Putamen (tissue), 1 donor: ENCODE results near the gene AIFM3.
"Not testable (repeated sequence)": the region's sequence is repeated elsewhere in the genome, so short reads cannot be mapped to it uniquely, and the experiment has no call there.

Experiments
- DNase-seq: peaks from one replicate; pipeline ENCODE4 v3.0.0-alpha.2; 2016; ENCODE audit warnings: low spot score

The AIFM3 gene

DNA sequence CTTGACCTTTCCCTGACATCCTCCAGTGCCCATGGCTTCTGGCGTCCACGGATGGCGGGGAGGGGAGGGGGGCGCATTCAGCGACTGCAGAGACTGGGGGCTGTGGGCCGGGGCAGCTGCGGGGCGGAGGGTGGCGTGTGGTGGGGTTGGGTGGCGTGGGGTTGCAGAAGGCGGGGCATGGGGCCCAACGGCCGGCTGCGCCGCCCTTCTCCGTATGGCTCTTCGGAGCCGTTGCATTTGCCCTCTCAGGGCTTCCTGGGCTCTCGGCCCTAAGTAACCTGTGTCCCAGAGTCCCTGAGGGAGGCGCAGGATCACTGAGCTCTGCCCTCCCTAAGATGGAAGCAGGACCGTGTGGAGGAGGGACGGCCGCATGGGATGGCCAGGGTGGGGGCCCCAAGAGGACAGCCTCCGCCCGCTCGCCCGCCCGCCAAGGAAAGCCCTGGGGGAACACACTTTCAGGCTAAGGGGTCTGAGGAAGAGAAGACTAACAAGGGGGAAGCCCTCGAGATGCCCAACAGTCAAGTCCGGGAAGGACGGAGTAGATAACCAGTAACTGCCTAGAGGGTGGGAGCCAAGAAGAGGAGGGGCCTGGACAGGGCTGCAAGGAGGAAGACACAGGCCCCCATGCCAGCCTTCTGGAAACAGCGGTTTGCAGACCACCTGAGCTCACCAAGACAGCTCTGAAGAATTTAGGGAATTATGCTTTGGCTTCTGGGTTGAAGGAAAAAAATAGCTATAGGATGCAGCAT lies 9.2 kb upstream of the AIFM3 start:
- DNase-seq: no peak

DNA sequence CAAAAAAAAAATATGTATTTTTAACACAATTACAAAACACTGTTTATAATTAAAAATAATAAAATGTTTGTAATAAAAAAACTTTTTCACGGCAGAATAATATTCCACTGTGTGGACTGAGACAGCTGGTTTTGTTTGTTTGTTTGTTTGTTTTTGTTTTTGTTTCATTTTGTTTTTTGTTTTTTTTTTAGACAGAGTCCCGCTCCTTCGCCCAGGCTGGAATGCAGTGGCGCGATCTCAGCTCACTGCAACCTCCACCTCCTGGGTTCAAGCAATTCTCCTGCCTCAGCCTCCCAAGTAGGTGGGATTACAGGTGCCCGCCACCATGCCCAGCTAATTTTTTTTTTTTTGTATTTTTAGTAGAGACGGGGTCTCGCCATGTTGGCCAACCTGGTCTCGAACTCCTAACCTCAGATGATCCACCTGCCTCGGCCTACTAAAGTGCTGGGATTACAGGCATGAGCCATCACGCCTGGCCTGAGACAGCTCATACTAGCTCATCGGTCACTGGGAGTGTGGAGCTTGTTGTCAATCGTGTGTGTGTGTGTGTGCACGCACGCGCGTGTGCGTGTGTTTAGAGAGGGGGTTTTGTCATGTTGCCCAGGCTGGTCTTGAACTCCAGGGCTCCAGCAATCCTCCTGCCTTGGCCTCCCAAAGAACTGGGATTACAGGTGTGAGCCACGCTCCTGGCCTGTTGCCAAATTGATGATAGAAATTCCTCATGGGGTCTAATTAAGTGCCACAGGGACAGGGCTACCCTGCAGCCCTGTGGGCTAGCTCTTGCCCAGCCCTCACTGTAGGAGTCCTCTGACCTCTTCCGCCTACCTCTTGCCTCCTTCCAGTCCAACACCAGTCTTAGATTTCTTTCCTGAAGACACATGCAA lies 7.2 kb upstream of the AIFM3 start:
- DNase-seq: no peak

DNA sequence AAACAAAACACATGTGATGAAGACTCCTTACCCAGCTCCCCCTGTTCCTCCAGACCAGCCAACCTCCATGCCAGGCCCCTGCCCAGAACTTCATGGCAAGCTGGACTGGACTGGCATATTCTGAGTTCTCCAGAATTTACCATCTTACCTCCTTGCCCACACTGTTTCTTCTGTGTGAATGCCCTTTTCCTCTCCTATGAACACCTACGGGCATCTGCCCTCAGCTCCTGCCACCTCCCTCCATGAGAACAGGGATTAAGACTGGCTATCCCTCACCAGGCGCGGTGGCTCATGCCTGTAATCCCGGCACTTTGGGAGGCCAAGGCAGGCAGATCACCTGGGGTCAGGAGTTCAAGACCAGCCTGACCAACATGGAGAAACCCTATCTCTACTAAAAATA lies 6.4 kb upstream of the AIFM3 start:
- no peak for DNase-seq

DNA sequence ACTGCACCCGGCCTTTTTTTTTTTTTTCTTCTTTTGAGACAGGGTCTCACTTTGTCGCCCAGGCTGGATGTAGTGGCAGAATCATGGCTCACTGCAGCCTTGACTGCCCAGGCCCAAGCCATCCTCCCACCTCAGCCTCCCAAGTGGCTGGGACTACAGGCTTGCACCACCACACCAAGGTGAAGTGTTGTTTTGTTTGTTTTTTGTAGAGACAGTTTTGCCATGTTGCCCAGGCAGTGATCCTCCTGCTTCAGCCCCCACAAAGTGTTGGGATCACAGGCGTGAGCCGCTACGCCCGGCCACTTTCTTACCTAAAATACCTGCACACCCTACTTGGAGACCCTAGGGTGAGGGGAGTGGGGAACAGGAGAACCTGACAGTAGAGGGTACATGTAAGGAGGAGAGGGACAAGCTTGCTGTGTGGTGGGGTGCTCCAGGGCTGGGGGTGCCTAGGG lies 4.5 kb upstream of the AIFM3 start:
- DNase-seq: no peak

DNA sequence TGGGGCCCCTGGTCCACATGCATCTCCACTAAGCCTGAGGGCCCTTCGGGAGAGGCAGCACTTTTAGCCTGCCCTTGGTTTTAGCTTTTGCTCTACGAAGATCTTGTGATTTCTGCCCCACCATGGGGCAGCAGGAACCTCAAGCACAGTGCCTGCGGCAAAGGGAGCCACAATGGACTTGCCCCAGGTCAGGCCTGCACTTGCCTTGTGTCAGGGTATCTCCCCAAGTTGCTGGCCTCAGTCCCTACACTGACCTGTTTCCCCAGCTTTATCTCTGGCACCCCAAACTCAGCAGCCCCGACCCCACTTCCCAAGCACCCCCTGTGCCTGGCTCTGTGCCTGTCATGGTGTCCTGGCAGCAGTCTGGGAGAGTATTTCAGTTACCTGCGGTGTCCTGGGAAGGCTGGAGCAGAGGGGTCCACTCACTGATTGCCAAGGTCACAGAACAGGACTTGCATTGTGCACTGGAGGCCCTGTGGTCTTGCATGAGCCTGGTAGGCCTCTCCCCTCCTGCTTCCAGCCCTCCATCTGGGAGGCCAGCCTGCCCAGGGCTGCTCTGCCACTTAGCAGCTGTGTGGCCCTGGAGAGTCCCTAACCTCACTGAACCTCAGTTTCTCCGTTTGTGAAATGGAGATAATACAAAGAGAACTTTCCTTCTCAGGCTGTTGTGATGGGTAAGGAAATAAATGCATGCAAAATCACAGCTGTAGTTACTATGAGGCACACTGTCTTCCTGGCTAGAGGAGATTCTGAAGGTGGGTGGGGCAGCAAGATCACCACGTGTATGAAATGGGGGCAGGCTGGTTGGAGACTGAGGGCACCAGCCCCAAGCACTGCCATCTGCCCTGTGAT lies 3.6 kb upstream of the AIFM3 start:
- DNase-seq: no peak

DNA sequence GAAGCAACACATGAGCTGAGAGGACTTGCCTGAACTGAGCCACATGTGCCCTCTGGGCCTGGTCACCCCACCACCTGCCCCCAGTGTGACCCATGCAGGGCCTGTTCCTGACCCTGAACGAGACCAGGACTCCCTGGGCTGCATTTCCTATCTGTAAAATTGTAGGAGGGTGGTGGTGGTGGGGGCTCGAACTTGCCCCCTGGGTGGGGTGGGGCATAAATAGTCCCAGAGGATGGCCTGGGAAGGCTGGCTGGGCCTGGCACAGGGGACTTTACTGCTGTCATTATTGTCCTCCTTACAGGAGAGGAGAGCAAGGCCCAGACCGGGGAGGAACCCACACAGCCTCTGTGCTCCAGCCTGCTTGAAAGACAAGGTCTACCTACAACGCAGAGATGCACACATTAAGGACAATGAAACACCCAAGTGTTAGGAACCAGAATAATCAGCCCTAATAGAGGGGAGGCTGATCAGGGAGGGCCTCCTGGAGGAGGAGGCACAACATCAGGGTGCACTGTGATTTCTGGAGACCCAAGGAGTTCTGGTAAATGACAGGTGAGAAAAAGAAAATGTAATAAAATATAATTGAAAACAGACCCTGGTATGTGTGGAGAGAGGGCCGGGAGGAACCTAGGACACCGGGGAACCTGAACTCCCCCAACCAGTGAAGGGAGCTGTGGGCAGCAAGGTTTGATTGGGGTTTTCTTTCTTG lies 2.8 kb upstream of the AIFM3 start:
- DNase-seq: no peak

DNA sequence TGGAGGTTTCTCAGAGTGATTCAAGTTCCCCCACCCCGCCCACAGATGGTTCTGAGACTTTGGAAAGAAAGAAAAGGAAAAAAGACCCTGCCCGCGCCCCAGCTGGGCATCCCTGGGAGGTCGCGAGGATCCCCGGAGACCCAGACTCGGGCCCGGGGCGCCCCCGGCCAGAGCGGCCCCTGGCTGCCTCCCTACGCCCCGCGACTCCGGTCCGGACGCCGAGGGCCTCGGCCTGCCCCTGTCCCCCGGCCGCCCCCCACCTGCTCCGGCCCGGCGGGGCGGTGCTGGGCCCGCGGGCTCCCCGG lies 2.3 kb upstream of the AIFM3 start:
- DNase-seq: no peak

DNA sequence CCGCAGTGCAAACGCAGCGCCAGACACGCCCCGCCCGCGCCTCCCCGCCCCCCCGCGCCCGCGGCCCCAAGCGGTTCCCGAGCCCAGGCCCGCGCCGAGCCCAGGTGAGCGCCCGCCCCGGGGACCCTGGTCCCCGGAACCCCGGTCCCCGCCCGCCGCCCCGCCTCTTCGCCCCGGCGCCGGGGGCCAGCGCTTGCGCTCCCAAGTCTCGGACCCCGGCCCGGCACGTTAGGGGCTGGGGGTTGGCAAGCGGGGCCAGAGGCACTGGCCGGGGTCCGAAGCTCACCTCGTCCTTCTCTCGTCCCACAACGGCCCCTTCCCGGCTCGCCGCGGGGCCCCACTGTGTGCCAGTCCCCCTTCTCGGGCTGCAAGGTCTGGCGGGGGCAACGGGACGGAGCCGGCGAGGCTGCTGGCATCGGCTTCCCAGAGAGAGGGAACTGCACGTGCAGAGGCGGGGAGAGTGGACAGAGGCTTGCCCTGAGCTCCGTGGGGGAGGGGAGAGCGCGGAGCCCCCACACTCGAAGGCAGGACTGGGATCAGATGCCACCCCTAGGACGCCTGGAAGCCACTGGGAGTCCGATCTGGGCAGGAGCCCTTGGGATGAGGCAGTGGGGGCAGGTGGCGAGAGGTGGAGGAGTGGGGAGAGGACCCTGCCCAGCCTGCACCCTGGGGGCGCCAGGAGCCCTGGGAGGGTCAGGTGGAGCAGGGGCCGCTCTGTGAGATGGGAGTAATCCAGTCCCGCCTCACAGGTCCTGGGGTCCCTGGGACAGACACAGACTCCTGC lies 1.8 kb upstream of the AIFM3 start:
- no peak for DNase-seq

DNA sequence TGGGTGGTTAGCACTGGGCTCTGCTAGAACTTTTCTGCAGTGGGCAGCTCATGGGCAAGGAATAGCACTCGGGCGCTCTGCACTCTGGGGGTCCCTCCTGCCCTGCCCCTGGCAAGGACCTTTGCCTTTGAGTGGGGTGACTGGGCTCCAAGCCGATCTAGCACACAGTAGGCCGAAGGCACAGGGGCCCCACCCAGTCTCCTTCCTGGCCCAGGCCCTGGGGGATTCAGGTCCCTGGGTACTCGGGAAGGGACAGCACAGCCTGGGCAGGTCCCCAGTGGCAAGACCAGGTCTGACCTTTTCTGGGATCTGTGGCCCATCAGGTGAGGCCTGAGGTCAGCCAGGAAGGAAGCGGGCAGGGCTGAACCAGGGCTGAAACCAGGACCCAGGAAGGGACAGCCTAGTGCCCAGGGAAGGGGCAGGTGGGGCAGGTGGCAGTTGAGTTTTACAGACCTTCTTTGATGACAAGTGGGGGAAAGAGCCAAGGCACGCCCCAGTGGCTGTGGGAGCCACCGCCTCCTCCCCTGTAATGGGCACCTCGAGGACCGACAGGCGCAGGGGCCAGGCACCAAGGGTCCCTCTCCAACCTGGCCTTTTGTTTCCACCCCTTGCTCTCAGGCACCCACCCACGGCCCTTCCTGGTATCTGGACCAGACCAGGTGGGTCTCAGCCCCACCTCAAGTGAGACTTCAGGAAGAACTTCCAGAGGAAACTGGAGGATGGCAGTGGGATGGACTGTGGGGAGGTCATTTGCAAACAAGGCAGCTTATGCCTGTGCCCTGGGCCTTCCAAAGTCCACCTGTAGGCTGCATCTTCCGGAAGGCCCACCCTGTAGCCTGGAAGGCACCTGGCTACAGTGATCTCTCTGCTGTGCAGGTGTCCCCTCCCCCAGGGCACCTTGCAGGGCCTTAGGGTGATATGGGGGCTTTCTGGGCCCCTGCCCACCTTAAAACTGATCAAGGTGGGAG lies 883 bp upstream of the AIFM3 start:
- DNase-seq: no peak

DNA sequence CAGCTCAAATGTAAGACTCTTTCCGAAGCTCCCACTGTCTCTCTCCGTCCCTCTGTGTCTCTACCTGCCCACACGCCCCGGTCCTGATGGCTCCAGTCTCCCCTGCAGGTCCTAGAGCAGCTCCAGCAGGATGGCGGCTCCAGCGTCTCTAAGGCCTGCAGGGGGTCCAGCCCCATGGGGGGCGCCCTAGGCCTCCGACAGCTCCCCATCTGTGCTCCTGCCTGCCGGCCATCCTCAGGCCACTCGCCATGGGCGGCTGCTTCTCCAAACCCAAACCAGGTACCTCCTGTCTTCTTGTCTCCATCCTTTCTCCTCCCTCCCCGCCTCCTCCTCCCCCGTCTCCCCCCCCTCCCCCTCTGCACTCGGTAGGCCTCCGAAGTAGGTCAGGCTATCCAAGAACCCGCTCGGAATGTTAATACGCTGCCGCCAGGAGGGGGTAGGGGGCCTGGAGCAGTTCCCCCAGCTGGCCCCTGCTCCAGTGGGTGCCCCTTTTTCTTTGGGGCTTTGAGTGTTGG lies 699 bp downstream of the AIFM3 start:
- no peak for DNase-seq

DNA sequence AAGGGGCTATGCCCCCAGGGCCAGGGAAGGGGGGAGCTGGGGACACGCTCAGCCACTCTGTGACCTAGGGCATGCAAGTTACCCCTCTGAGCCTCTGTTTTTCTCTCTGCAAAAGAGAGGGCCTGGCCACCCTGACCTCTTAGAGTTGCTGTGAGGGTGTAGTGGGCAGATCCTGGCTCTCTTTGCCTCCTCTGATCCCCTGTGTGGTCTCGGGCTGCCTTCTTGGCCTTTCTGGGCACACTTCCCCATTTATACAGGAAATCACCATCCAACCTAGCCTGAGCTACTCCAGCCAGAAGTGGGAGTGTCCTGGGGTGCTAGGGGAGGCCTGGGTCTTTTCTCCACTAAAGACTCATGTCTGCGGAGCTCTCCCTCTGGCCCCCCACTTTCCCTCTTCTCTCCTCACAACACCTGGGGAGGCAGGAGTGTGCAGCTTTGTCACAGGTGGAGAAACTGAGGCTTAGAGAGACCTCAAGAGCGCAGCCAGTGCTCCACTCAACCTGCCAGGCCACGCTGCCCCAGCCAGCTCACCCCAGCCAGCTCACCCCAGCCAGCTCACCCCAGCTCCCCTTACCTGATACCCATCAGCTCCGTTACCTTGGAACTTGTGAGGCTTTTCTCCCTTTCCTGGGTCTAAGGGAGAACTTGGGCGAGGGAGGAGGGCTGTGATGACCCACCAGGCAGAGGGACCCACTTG lies 1.4 kb downstream of the AIFM3 start:
- no peak for DNase-seq

DNA sequence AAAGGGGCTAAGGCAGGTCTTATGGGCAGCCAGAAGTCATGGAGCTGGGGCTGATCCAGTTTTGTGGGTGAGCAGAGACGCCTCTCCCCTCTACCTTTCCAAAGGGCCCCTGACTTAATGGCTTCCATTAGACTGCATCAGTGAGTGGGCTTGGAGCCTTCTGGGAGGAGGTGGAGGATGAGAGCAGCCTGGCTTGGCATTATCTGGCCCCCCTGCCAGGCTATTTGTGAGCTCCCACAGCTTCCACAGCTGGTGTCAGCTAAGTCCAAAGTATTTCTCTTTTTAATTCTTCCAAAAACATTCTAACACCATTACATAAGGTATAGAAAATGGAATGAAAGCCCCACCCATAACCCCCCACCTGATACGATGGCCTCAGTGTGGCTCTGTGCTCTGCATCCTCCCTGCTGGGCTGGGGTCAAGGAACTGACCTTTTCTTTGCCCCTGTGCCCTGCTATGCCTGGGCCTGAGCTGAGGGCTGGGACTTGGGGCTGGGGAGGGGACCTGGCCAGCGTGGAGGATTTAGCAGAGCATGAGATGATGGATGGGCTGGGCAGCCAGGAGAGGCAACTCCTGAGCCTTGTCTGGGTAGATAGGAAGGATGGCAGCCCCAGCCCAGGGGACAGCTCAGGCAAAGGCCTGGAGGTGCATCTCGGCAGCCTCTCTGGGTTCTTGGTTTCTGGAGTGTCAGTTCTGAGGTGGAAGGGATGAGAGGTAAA lies 4.0 kb downstream of the AIFM3 start:
- no peak for DNase-seq

DNA sequence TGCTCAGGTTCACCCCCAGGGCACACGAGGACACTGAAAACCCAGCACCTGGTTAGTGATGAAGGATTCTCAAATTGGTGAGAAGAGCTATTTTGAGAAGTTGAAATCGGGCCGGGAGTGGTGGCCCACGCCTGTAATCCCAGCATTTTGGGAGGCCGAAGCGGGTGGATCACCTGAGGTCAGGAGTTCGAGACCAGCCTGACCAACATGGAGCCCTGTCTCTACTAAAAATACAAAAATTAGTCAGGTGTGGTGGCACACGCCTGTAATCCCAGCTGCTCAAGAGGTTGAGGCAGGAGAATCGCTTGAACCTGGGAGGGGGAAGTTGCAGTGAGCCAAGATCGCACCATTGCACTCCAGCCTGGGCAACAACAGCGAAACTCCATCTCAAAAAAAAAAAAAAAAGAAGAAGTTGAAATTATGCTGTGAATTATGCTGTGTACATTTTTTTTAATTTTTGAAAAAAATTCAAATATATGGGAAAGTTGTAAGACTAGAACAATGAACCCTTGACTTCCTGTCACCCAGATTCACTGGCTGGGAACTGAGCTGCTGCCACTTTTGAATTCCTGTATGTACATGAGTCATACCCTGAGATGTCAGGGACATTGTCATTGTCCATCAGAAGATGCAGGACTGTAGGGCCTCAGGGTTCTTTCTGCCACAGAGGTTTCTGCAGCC lies 5.1 kb downstream of the AIFM3 start:
- DNase-seq: not testable (repeated sequence)

DNA sequence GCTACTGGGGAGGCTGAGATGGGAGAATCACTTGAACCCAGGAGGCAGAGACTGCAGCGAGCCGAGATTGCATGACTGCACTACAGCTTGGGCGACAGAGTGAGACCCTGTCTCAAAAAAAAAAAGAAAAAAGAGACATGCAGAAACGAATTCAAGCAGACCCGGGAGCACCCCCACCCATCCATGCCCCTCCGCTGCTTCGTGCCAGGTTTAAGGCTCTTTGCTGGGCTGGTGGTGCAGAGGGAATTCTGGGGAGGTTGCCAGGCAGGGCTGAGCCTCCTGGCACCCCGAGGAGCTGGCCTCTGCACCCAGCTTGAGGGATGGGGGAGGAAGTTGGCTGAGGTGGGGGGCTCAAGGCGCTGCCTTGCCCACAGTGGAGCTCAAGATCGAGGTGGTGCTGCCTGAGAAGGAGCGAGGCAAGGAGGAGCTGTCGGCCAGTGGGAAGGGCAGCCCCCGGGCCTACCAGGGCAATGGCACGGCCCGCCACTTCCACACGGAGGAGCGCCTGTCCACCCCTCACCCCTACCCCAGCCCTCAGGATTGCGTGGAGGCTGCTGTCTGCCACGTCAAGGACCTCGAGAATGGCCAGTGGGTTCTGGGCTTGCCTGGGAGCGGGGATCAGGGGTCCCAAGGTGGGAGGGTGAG lies 6.0 kb downstream of the AIFM3 start:
- DNase-seq: no peak

DNA sequence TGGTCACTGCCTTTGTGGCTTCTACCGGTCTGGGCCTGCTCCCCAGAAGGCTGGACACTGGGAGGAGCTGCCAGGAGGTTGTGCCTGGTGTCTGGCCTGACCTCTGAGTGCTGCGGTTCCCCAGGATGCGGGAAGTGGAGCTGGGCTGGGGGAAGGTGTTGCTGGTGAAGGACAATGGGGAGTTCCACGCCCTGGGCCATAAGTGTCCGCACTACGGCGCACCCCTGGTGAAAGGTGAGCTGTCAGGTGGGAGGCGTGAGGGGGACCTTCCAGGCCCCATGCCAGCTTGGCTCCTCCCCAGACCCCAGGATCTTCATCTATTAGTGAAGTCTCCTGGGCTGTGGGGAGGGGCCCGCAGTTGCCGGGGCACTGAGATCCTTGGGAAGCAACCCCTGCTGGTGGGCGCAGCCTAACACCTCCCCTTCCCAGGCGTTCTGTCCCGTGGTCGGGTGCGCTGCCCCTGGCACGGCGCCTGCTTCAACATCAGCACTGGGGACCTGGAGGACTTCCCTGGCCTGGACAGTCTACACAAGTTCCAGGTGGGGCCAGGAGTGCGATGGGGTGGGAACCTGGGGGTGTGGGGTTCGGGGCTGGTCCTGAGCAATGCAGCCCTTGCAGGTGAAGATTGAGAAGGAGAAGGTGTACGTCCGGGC lies 6.7 kb downstream of the AIFM3 start:
- no peak for DNase-seq

DNA sequence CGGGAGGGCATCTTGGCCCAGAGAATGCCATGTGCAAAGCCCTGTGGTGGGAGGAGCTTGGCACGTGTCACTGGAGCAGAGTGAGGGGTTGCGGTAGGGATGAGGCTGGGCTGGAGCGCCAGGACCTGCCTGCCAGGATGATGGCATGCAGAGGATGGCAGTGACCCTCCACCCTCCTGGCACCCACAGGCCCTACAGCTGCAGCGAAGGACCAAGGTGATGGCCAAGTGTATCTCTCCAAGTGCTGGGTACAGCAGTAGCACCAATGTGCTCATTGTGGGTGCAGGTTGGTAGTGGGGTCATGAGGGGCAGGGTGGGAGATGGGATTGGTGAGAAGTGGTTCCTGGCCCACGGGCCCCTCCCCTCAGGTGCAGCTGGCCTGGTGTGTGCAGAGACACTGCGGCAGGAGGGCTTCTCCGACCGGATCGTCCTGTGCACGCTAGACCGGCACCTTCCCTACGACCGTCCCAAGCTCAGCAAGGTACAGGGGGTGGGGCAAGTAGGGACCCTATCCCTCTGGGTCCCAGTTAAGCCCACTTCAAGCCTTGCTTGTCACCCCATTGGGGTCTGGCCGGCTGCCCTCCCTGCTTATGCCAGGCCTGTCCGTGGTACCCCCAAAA lies 7.4 kb downstream of the AIFM3 start:
- DNase-seq: no peak
